Fibroblast of skin of abdomen (primary cell): ENCODE measurements around the gene STXBP6.
"Not testable (repeated sequence)": the region's sequence is repeated elsewhere in the genome, so short reads cannot be mapped to it uniquely, and the experiment has no call there.

Experiments
- DNase-seq: peaks from one replicate; pipeline ENCODE4 v3.0.0-alpha.2; 2013

The STXBP6 gene

GRCh38 chr14:24795406-24795805, 254.5 kb downstream of the STXBP6 start:
- no peak for DNase-seq

GRCh38 chr14:24794644-24795305, 255.2 kb downstream of the STXBP6 start:
- DNase-seq: no peak

- DNase-seq: no peak
These were observed 259.8 kb downstream of the STXBP6 start for GRCh38 chr14:24790196-24790595.

GRCh38 chr14:24789378-24789884, 260.5 kb downstream of the STXBP6 start:
- no peak for DNase-seq

GRCh38 chr14:24785698-24786097, 264.2 kb downstream of the STXBP6 start:
- DNase-seq: no peak

- no peak for DNase-seq
These were observed 265.0 kb downstream of the STXBP6 start for GRCh38 chr14:24784981-24785380.

GRCh38 chr14:24783791-24784190, 266.2 kb downstream of the STXBP6 start:
- no peak for DNase-seq

GRCh38 chr14:24780281-24780680, 269.7 kb downstream of the STXBP6 start:
- DNase-seq: no peak

- DNase-seq: no peak
These were observed 272.3 kb downstream of the STXBP6 start for GRCh38 chr14:24777678-24778077.

GRCh38 chr14:24775950-24776349, 274.0 kb downstream of the STXBP6 start:
- no peak for DNase-seq

- no peak for DNase-seq
These were observed 275.6 kb downstream of the STXBP6 start for GRCh38 chr14:24774187-24774915.

- not testable (repeated sequence) for DNase-seq
These were observed 276.4 kb downstream of the STXBP6 start for GRCh38 chr14:24773564-24773963.

- no peak for DNase-seq
These were observed 283.5 kb downstream of the STXBP6 start for GRCh38 chr14:24766434-24766833.

GRCh38 chr14:24761141-24761540, 288.8 kb downstream of the STXBP6 start:
- DNase-seq: no peak
